GM18858 (cell line): Measurements from ENCODE around the gene GPC6.
A peak's percentile ranks its signal among the peaks of the same experiment; 100 is the strongest.

Experiments
- ATAC-seq: cut with Tn5 transposase; IDR thresholded peaks from one replicate; pipeline ENCODE4 v1.9.1; 2021; ENCODE audit not compliant: unreplicated experiment

GPC6 gene

GRCh38 chr13:94224670-94225069 lies 998.1 kb downstream of the GPC6 start:
- no peak for ATAC-seq

DNA sequence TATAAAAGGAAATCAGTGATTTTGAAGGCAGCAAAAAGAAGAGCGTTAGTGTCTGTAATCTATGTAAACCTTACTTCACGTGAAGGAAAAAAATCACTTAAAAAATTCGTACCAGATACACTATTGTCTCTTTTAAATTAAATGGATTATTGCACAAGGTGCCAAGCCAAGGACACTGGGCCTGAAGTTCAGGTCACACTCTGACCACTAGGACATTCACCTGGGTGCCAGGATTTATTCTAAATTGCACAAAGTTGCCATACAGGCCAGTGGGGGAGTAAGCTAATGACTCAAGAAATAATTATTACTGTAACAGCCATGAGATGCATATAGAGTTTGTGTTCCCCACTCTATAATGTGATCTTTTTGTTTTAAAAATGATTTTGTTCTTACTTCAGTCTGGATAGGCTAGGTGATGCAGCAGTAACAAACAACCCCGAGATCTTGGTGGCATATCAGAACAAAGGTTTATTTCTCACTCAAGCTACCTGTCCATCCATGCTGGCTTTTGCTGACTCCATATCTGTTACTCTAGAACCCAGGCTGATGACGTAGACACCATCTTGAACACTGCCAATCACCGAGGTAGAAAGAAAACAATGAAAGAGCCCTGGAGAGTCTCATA lies 1000.8 kb downstream of the GPC6 start:
- no peak for ATAC-seq

DNA sequence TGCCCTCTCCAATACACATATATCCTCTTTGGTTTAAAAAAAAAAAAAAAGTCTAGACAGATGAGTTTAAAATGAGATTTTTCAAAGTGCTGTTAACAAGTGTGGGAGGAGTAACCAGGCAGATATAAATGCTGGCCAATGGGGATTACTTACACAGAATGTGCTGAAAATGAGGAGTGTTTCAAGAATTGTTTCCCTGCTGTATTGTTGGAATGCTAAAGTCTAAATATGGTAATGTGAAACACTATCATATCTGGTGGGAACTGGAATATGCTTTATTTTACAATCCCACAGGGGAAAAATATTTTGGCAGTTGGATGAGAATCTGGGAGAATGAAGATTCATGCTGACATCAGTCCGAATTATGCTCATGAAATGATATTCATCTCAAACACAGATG lies 1002.2 kb downstream of the GPC6 start:
- no peak for ATAC-seq

GRCh38 chr13:94232161-94232950 lies 1005.7 kb downstream of the GPC6 start:
- no peak for ATAC-seq

DNA sequence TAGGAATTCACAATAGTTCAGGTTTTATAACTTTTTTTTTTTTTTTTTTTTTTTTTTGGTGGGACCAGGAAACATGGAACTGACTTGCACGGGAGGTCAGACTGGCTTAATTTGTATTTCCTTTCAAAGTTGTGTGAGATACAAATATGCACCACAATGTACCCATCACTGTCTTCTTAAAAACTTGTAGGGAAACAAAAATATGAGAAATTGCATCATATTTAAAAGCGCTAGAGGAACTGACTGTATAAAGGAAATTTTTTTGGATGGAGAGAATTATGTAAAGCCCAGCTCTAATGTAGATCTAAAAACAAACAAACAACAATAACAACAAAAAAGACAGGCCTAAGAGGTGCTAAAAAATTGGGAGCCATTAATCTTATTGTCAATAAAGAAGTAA lies 1006.3 kb downstream of the GPC6 start:
- no peak for ATAC-seq

GRCh38 chr13:94233401-94233800 lies 1006.8 kb downstream of the GPC6 start:
- no peak for ATAC-seq

- ATAC-seq = no peak
Observed at GRCh38 chr13:94233837-94234236, 1007.2 kb downstream of the GPC6 start.

GRCh38 chr13:94234738-94235137 lies 1008.1 kb downstream of the GPC6 start:
- ATAC-seq = no peak

- ATAC-seq = no peak
Observed at GRCh38 chr13:94236132-94236531, 1009.5 kb downstream of the GPC6 start.

DNA sequence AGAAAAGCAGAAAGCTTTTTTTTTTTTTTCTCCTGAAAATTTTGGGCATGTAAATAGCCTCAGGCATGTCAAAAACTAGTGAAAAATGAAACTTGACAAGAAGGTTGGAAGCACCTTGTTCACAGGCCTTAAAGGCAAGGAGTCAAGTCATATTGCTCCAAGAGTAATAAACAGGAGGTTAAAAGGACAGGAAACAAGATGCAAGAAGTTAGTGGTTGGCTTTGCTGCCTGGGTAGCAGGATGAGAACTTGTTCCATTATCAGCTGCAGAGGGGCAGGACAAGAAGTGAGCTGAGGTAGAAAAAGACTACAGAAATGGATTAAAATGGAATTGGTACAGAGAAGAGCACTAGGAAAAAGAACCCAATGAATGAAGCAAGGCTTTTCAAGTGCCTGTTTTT lies 1010.3 kb downstream of the GPC6 start:
- no peak for ATAC-seq

- peak; percentile 73 for ATAC-seq
Observed at GRCh38 chr13:94239135-94239534, 1012.5 kb downstream of the GPC6 start.

DNA sequence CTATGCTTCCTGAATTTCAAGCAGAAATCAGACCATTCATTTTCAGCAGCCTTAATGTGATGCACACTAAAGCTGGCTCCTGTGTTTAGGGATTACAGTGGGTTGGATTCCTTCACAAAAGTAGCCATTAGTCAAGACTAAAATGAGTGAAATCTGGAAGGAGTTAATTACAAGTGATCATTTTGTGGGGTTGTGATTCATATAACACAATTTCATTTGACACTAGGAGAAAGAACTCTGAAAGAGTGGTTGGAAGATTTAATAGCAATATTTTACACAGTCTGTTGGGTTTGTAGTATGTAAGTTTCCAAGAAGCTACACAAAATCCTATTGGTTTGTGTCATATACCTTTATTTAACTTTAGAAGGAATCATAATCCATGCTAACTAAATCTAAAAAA lies 1015.9 kb downstream of the GPC6 start:
- ATAC-seq = no peak

- ATAC-seq = no peak
Observed at GRCh38 chr13:94243551-94243950, 1016.9 kb downstream of the GPC6 start.

DNA sequence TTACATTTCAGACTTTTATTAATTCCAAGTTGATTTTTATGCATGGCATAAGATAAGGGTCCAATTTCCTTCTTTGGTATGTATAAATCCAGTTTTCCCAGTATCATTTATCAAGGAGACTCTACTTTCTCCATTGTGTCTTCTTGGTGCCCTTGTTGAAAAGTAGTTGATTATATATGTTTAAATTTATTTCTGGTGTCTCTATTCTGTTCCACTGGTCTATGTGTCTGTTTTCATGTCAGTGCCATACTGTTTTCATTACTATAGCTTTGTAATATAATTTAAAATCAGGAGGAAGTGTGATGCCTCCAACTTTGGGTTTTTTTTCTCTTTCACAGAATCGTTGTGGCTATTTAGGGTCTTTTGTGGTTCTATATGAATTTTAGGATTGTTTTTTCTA lies 1019.9 kb downstream of the GPC6 start:
- no peak for ATAC-seq

- ATAC-seq = no peak
Observed at GRCh38 chr13:94247890-94248289, 1021.3 kb downstream of the GPC6 start.

DNA sequence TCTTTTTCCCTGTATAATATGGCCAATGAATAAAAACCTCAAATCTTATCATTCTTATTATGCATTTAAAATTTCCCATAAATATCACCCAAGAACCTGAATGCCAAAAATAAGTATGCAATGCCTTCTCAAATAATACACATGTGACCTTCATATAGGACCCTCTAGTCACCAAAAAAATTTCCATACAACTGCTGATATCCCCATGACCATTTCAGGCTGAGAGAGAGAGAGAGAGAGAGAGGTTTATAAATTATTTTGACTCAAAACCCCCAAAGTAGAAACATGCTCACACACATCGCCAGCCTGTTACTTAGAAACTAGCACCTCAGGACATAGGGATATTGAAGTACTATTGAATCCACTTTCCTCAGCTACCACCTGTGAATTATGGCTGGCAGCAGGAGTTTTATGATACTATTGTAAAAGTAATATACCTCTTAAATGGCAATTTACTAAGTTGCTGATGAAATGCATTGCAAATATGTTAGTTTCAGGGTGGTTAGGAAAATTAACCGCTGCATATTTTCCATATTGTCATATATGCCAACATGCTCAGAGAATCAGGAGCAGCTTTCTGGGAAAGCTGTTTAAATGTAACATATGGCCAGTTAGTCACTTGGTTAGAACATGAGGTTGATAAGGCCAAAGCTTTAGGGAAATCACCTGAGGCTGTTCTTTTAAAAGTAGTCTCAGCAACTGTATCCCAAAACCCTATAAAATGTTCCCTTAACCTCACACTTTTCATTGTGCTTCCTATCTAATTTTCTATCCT lies 1022.0 kb downstream of the GPC6 start:
- no peak for ATAC-seq

GRCh38 chr13:94249512-94249911 lies 1022.9 kb downstream of the GPC6 start:
- ATAC-seq = no peak

DNA sequence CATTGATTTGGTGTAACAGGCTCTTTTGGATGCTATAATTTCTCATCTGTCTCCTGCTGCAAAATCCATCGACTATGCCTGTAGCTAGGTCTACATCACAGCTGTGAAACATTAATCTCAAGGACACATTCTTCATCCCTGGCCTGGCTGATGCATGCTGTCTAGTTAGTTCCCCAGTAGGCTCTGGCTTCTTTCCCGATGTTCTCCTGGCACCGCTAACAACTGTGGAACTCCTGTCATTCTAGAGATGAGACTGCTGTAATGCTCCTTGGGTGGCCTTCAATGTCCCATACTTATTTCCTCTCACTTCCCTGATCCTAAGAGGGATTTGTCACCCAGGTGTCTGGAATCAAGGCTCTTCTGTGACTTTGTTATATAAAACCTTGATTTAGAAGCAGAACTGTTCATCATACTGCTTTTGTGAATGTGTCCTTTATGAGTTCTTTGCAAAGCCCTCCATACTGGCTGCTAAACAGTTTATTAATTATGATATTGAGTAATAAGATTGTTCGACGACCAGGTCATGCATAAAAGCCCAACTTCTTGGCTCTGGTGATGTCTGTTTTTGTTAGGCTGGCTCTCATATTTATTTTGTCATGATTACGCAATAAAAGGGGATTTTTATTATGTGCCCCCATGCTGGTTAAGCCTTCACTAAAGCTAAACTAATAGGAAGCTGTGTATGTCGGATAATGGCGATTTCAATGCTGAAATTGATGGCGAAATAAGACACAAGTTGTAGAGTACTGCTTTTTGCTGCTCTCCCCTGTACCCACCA lies 1025.4 kb downstream of the GPC6 start:
- ATAC-seq = no peak

DNA sequence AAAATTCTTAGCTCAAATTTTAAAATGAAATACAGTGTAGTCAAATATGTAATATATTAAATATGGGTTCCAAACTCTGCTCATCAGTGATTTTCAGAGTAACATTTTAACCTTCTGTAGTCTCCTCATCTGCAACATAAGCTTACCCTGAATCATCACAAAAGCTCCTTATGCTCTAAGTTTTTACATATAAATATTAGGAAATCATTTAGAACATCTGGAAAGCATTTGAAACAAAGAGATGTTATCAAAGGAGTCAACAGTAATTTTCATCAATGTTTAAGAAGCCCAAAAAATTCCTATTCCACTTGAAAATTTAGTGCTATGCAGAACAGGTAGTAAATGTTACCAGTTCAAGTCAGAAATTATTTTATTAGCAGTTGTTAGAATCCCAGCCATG lies 1028.1 kb downstream of the GPC6 start:
- no peak for ATAC-seq

DNA sequence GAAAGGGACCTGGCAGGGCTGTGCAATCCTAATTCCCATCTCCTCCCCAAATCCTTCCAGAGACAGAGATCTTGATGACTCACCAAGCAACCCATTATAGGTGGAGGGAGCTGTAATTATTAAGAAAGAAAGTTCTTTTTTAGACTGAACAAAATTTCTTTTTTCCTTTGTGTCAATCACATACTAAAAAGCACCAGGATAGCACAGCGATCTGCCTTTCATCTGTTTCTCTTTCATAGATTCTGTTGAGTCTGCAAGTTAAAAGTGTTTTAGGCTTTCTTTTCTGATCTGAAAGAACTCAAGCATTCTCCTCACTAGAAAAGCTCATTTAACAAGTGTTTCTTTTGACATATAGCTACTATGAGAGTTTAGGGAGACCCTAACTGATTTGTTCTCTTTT lies 1030.1 kb downstream of the GPC6 start:
- no peak for ATAC-seq

GRCh38 chr13:94259984-94260383 lies 1033.4 kb downstream of the GPC6 start:
- no peak for ATAC-seq
